Endothelial cell (in vitro differentiated cells): Measurements from ENCODE around the gene OAS3. TPM values are rescaled to one million over a fixed set of nuclear protein-coding genes. Genes with fewer than 3 reads are reported as not detected.
A peak's percentile ranks its signal among the peaks of the same experiment; 100 is the strongest.

ENCODE experiments used
- DNase-seq: peaks from one replicate; pipeline ENCODE4 v3.0.0; 2021; ENCODE audit warnings: low spot score
- H3K27ac Mint-ChIP-seq: one replicate; pipeline ENCODE4 v1.8.0; 2021; ENCODE audit warnings: mixed read lengths, inconsistent platforms; ENCODE audit not compliant: unreplicated experiment
- H3K27me3 Mint-ChIP-seq: one replicate; pipeline ENCODE4 v1.8.0; 2021; ENCODE audit warnings: mild to moderate bottlenecking, moderate library complexity, mixed read lengths, inconsistent platforms; ENCODE audit not compliant: unreplicated experiment
- H3K36me3 Mint-ChIP-seq: one replicate; pipeline ENCODE4 v1.8.0; 2021; ENCODE audit warnings: mild to moderate bottlenecking, low read depth, mixed read lengths, inconsistent platforms; ENCODE audit not compliant: unreplicated experiment
- H3K4me1 Mint-ChIP-seq: one replicate; pipeline ENCODE4 v1.8.0; 2021; ENCODE audit warnings: mild to moderate bottlenecking, mixed read lengths, inconsistent platforms; ENCODE audit not compliant: unreplicated experiment
- H3K4me3 Mint-ChIP-seq: one replicate; pipeline ENCODE4 v1.8.0; 2021; ENCODE audit warnings: mild to moderate bottlenecking, mixed read lengths, inconsistent platforms; ENCODE audit not compliant: unreplicated experiment
- H3K9me3 Mint-ChIP-seq: one replicate; pipeline ENCODE4 v1.8.0; 2021; ENCODE audit warnings: mixed read lengths, inconsistent platforms; ENCODE audit not compliant: unreplicated experiment
- total RNA-seq: library from RNA; stranded (reverse); fragmentation: NEBNext Ultra II Directional; extraction: Animal tissue kit (Norgen Biotek cat#: 25700); gene quantifications from one replicate; pipeline ENCODE4 v1.2.1, GENCODE V29; 2021; ENCODE audit not compliant: unreplicated experiment
- TF ChIP-seq, protein P1 (sequence below): fragments of 200-600 bp; sonication (generic); IDR thresholded peaks from one replicate; pipeline ENCODE4 v1.5.0; 2021; ENCODE audit warnings: antibody characterized with exemption; ENCODE audit not compliant: unreplicated experiment

The OAS3 gene
- total RNA-seq, 1 donor from 2014 or later: 2.2 TPM

GRCh38 chr12:112998987-112999767, 60.9 kb downstream of the OAS3 start:
- DNase-seq: no peak
- peaks cover 1% of the 10 kb centered on the region for H3K27me3 Mint-ChIP-seq
- no peak overlapping the region for H3K27ac Mint-ChIP-seq
- peaks cover 5% of the 10 kb centered on the region for H3K9me3 Mint-ChIP-seq
- peaks cover 3% of the 10 kb centered on the region for H3K36me3 Mint-ChIP-seq
- H3K4me3 Mint-ChIP-seq: no peak overlapping the region
- TF ChIP-seq, protein P1, sequence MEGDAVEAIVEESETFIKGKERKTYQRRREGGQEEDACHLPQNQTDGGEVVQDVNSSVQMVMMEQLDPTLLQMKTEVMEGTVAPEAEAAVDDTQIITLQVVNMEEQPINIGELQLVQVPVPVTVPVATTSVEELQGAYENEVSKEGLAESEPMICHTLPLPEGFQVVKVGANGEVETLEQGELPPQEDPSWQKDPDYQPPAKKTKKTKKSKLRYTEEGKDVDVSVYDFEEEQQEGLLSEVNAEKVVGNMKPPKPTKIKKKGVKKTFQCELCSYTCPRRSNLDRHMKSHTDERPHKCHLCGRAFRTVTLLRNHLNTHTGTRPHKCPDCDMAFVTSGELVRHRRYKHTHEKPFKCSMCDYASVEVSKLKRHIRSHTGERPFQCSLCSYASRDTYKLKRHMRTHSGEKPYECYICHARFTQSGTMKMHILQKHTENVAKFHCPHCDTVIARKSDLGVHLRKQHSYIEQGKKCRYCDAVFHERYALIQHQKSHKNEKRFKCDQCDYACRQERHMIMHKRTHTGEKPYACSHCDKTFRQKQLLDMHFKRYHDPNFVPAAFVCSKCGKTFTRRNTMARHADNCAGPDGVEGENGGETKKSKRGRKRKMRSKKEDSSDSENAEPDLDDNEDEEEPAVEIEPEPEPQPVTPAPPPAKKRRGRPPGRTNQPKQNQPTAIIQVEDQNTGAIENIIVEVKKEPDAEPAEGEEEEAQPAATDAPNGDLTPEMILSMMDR: no peak
- H3K4me1 Mint-ChIP-seq: no peaks in the 10 kb centered on the region

- peaks cover 5% of the 10 kb centered on the region for H3K9me3 Mint-ChIP-seq
- DNase-seq: no peak
- no peaks in the 10 kb centered on the region for H3K4me1 Mint-ChIP-seq
- peaks cover 1% of the 10 kb centered on the region for H3K27me3 Mint-ChIP-seq
- H3K4me3 Mint-ChIP-seq: no peak overlapping the region
- TF ChIP-seq, protein P1: no peak
- H3K27ac Mint-ChIP-seq: no peak overlapping the region
- H3K36me3 Mint-ChIP-seq: peaks cover 3% of the 10 kb centered on the region
These were observed 62.2 kb downstream of the OAS3 start for GRCh38 chr12:113000433-113000832.

GRCh38 chr12:113002155-113002554, 63.9 kb downstream of the OAS3 start:
- peaks cover 1% of the 10 kb centered on the region for H3K27me3 Mint-ChIP-seq
- peaks cover 3% of the 10 kb centered on the region for H3K36me3 Mint-ChIP-seq
- H3K27ac Mint-ChIP-seq: no peak overlapping the region
- peaks cover 5% of the 10 kb centered on the region for H3K9me3 Mint-ChIP-seq
- TF ChIP-seq, protein P1: peak; percentile 48
- H3K4me3 Mint-ChIP-seq: no peak overlapping the region
- DNase-seq: no peak
- H3K4me1 Mint-ChIP-seq: no peaks in the 10 kb centered on the region

- Mint-ChIP-seq H3K4me3 (no peak overlapping the region), H3K27me3 (peaks cover 1% of the 10 kb centered on the region), H3K4me1 (no peaks in the 10 kb centered on the region), H3K9me3 (peaks cover 5% of the 10 kb centered on the region), H3K27ac (no peak overlapping the region), H3K36me3 (peaks cover 3% of the 10 kb centered on the region)
- DNase-seq: no peak
- TF ChIP-seq, protein P1: no peak
These were observed 64.4 kb downstream of the OAS3 start for GRCh38 chr12:113002676-113003075.

GRCh38 chr12:113003636-113004035, 65.4 kb downstream of the OAS3 start:
- Mint-ChIP-seq H3K4me3 (no peak overlapping the region), H3K4me1 (no peaks in the 10 kb centered on the region), H3K27me3 (peaks cover 1% of the 10 kb centered on the region), H3K36me3 (peaks cover 2% of the 10 kb centered on the region), H3K27ac (no peak overlapping the region), H3K9me3 (peaks cover 2% of the 10 kb centered on the region)
- TF ChIP-seq, protein P1: no peak
- no peak for DNase-seq
